ENCODE results near the gene HDAC9.

- TF ChIP-seq CTCF (IDR thresholded peaks at IDR 0.05) (no peak), SIN3A (IDR thresholded peaks at IDR 0.05; ENCODE audit: borderline replicate concordance, insufficient read depth, low read depth, low read length) (no peak), POLR2AphosphoS5 (IDR thresholded peaks at IDR 0.05; ENCODE audit: low read depth, low read length) (no peak), TCF7L2 (IDR thresholded peaks at IDR 0.05; ENCODE audit: low read depth, low read length) (no peak), REST (IDR thresholded peaks at IDR 0.05; ENCODE audit: insufficient read depth in 1 of 2, low read depth in 2 of 2, low read length in 1 of 2) (no peak)
Measured at GRCh38 chr7:18671176-18671575, 175.6 kb downstream of the HDAC9 start.
